GM10248 (cell line): ENCODE results near the gene CAPZA1.

Experiments
- CTCF ChIA-PET: fragments of 300-600 bp; sonication (Branson Sonifier 250); formaldehyde crosslinking; extraction: SDS; loops from one replicate; lab custom pipeline; 2021; ENCODE audit warnings: antibody characterized with exemption; lab: Yijun Ruan, JAX
- POLR2A ChIA-PET: fragments of 350-650 bp; sonication (Branson Sonifier 250); formaldehyde crosslinking; extraction: SDS; loops from one replicate; lab custom pipeline; 2020; ENCODE audit warnings: antibody characterized with exemption; lab: Yijun Ruan, JAX
- DNase-seq: peaks from one replicate; pipeline ENCODE4 v3.0.0; 2012; ENCODE audit errors: extremely low spot score
- TF ChIP-seq, protein P1 (sequence below): IDR thresholded peaks from 2 replicates; pipeline ENCODE4 v1.5.1; 2012; ENCODE audit warnings: mild to moderate bottlenecking, low read depth; ENCODE audit errors: extremely low read depth, missing control alignments, control extremely low read depth

Gene CAPZA1

DNA sequence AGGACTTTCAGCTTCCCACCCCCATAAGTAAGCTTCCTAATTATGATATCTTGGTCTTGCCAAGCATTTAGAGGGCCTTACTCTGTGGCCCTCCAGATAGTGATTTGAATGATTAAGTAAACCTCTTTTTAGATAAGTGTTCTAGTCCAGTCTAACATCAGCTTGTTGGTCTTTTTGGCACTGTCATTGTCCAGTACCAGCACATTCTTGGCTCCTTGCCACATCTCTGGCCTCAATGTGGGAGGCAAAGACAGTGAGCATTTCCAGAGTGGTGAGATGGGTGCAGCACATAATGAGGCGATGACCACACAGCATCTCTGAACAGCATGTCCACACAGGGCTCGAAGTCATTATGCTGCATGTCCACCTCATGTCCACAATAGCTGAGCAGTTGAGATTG, 6.1 kb downstream of the CAPZA1 start:
- DNase-seq: no peak
- TF ChIP-seq, protein P1, sequence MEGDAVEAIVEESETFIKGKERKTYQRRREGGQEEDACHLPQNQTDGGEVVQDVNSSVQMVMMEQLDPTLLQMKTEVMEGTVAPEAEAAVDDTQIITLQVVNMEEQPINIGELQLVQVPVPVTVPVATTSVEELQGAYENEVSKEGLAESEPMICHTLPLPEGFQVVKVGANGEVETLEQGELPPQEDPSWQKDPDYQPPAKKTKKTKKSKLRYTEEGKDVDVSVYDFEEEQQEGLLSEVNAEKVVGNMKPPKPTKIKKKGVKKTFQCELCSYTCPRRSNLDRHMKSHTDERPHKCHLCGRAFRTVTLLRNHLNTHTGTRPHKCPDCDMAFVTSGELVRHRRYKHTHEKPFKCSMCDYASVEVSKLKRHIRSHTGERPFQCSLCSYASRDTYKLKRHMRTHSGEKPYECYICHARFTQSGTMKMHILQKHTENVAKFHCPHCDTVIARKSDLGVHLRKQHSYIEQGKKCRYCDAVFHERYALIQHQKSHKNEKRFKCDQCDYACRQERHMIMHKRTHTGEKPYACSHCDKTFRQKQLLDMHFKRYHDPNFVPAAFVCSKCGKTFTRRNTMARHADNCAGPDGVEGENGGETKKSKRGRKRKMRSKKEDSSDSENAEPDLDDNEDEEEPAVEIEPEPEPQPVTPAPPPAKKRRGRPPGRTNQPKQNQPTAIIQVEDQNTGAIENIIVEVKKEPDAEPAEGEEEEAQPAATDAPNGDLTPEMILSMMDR: no peak
- ChIA-PET CTCF (interaction anchor here (1.0 to 1.5 kb wide), 4 partner anchors 11 to 48 kb away, joined by 3 to 4 read pairs (median 4); no protein-coding TSS in a partner anchor), POLR2A (no interaction called here)

DNA sequence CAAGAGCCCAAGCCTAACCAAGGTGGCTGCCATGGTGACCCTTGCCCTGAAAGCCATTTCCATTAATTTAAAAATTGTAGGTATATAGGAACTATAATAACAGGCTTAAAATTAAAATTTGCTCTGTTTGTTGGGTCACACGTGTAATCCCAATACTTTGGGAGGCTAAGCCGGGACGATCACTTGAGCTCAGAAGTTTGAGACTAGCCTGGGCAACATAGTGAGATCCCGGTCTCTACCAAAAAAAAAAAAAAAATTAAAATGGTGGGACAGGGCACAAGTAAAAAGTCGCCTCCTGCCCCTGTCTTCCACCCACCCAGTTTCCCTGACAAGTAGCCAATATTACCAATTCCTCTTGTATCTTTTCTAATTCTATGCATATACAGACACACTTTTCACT, 6.6 kb downstream of the CAPZA1 start:
- TF ChIP-seq, protein P1: no peak
- CTCF ChIA-PET: interaction anchor here (1.0 to 1.3 kb wide), 3 partner anchors 12 to 47 kb away, joined by 3 to 4 read pairs (median 3); no protein-coding TSS in a partner anchor
- no peak for DNase-seq
- POLR2A ChIA-PET: no interaction called here

DNA sequence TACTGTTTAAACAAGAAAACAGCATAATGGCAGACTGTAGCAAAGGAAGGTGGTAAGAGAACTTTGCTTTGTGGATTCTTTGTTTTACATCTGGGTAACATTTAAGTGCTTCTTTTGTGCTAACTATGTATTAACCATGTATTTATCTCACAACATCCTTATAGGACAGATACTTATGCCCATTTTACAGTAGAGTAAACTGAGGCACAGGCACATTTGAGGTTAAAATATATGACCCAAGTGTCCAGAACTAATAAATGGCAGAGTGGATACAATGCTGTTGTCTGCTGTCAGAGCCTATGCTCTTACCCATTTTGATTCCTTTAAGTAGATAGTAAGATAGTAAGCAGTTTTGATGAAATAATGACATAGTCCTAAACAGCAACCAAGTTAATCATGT, 7.3 kb downstream of the CAPZA1 start:
- CTCF ChIA-PET: no interaction called here
- TF ChIP-seq, protein P1: no peak
- DNase-seq: no peak
- POLR2A ChIA-PET: no interaction called here

DNA sequence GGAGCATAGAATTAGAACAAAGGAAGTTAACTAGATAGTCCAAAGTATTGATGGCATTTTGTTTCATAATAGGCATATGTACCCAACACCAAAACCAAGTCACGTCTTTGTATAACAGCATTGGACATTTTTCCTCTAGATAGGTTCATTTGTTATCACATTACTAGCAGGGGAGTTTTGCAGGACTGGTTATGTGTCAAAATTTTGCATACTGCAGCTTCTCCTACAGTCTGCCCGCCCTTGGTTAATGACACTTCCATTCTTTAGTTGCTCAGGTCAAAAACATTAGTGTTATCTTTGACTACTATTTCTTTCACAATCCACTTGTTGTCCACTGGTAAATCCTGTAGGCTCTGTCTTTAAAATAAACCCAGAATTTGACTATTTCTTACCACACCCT, 8.9 kb downstream of the CAPZA1 start:
- POLR2A ChIA-PET: interaction anchor here (0.5 kb wide), 1 partner anchor 32 kb away, joined by 6 read pairs; no protein-coding TSS in a partner anchor
- CTCF ChIA-PET: interaction anchor here (0.9 to 1.3 kb wide), 2 partner anchors 10 to 46 kb away, joined by 3 read pairs; partner anchors contain the start of genes MOV10 and ST7L
- TF ChIP-seq, protein P1: no peak
- DNase-seq: no peak

DNA sequence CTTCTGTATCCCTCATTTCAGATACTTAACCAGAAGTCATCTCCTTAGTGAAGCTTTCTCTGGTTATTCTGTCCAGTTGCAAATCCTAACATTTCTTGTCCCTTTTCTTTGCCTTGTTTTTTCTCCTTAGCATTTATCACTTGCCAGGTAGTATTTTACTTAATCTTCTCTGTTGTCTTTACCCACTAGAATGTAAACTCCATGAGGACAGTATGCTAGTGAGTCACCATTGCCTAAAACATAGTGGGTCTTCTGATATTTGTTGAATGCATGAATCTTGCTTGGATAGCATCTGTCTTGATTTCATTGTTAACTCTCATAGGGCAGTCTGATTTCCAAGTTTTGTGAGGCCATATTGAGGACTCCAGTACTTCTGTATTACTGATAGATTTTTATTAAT, 9.6 kb downstream of the CAPZA1 start:
- ChIA-PET POLR2A (no interaction called here), CTCF (interaction anchor here (1.3 kb wide), 1 partner anchor 46 kb away, joined by 3 read pairs; the partner anchor contains the start of gene MOV10)
- TF ChIP-seq, protein P1: no peak
- no peak for DNase-seq

DNA sequence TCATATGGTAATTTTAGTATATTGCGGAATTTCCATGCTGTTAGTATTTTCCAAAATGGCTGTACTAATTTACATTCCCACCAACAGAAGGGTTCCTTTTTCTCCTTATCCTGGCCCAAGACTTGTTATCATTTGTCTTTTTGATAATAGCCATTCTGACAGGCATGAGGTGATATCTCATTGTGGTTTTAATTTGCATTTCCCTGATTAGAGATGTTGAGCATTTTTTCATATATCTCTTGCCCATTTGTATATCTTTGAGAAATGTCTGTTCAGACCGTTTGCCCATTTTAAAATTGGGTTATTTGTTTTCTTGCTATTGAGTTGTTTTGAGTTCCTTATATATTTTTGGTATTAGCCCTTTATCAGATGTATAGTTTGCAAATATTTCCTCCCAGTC, 14.0 kb downstream of the CAPZA1 start:
- POLR2A ChIA-PET: no interaction called here
- no peak for DNase-seq
- CTCF ChIA-PET: interaction anchor here (1.2 to 1.5 kb wide), 2 partner anchors 11 to 13 kb away, joined by 4 read pairs; no protein-coding TSS in a partner anchor
- TF ChIP-seq, protein P1: no peak

DNA sequence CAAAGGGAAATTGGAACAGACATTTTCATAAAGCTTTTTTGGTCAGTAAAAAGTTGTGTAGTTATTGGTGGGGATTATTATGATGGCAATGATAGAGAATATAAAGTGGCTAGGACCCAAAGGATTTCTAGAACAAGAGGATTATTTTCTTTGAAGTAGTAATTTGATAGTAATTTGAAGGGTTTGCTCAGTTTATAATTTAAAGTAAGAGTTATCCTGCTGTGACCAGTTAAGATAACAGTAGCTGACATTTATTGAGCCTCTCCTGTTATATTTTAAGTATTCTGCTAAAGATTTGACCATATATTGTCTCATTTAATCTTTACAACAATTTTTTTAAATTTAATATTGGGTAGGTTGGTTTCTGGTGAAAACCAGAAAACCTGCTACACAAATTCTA, 14.7 kb downstream of the CAPZA1 start:
- no peak for DNase-seq
- TF ChIP-seq, protein P1: no peak
- ChIA-PET POLR2A (interaction anchor here (1.9 kb wide), 1 partner anchor 40 kb away, joined by 5 read pairs; the partner anchor contains the start of gene MOV10), CTCF (interaction anchor here (1.2 to 1.5 kb wide), 2 partner anchors 11 to 13 kb away, joined by 4 read pairs; no protein-coding TSS in a partner anchor)
